NT2/D1 (cell line): ENCODE measurements around the gene PPP1R37.

ENCODE experiments used
- DNase-seq: peaks from one replicate; pipeline ENCODE4 v3.0.0-alpha.2; 2011; ENCODE audit warnings: low read depth, low spot score
- H3K27me3 ChIP-seq: 2 replicates; pipeline ENCODE4 v1.6.0; 2011; ENCODE audit warnings: mild to moderate bottlenecking; ENCODE audit not compliant: insufficient read length, insufficient read depth
- H3K36me3 ChIP-seq: 2 replicates; pipeline ENCODE4 v1.6.1; 2011; ENCODE audit warnings: mild to moderate bottlenecking, low read length, mixed read lengths; ENCODE audit not compliant: insufficient read depth, insufficient read length
- H3K4me1 ChIP-seq: 2 replicates; pipeline ENCODE4 v1.5.1; 2011; ENCODE audit not compliant: insufficient read depth, insufficient read length
- H3K4me3 ChIP-seq: 2 replicates; pipeline ENCODE4 v1.5.1; 2011; ENCODE audit warnings: low read depth; ENCODE audit not compliant: insufficient read length
- H3K9ac ChIP-seq: 2 replicates; pipeline ENCODE4 v1.6.0; 2011; ENCODE audit warnings: low read depth; ENCODE audit not compliant: insufficient read length
- H3K9me3 ChIP-seq: 2 replicates; pipeline ENCODE4 v1.5.1; 2011; ENCODE audit warnings: mild to moderate bottlenecking, low read length; ENCODE audit not compliant: insufficient read depth
- SUZ12 ChIP-seq: IDR thresholded peaks from 2 replicates; pipeline ENCODE4 v1.6.1; 2011; ENCODE audit not compliant: insufficient read length, insufficient read depth; ENCODE audit errors: extremely low read depth
- YY1 ChIP-seq: IDR thresholded peaks from 2 replicates; pipeline ENCODE4 v1.6.1; 2011; ENCODE audit not compliant: insufficient read length, insufficient read depth
- ZNF274 ChIP-seq: IDR thresholded peaks from 2 replicates; pipeline ENCODE4 v1.6.1; 2011; ENCODE audit warnings: mild to moderate bottlenecking, low read depth, low read length

PPP1R37 gene

GRCh38 chr19:45051929-45052579 is 40.9 kb upstream of the PPP1R37 start:
- DNase-seq: no peak
- peaks cover 54% of the 10 kb centered on the region for H3K36me3 ChIP-seq
- H3K4me3 ChIP-seq: no peak overlapping the region
- no peaks in the 10 kb centered on the region for H3K9me3 ChIP-seq
- H3K4me1 ChIP-seq: peaks cover 6% of the 10 kb centered on the region
- no peak overlapping the region for H3K9ac ChIP-seq
- no peaks in the 10 kb centered on the region for H3K27me3 ChIP-seq
- no peak for TF ChIP-seq YY1
- no peak for TF ChIP-seq SUZ12
- no peak for TF ChIP-seq ZNF274

GRCh38 chr19:45056831-45057230 is 36.1 kb upstream of the PPP1R37 start:
- no peaks in the 10 kb centered on the region for H3K27me3 ChIP-seq
- peaks cover 7% of the 10 kb centered on the region for H3K4me1 ChIP-seq
- no peak overlapping the region for H3K9ac ChIP-seq
- peaks cover 91% of the 10 kb centered on the region for H3K36me3 ChIP-seq
- TF ChIP-seq YY1 (no peak), ZNF274 (no peak), SUZ12 (no peak)
- DNase-seq: no peak
- H3K9me3 ChIP-seq: no peaks in the 10 kb centered on the region
- H3K4me3 ChIP-seq: no peak overlapping the region

- H3K4me3 ChIP-seq: no peak overlapping the region
- no peak for DNase-seq
- H3K9ac ChIP-seq: no peak overlapping the region
- H3K36me3 ChIP-seq: peaks cover 89% of the 10 kb centered on the region
- H3K9me3 ChIP-seq: no peaks in the 10 kb centered on the region
- TF ChIP-seq SUZ12: no peak
- no peaks in the 10 kb centered on the region for H3K27me3 ChIP-seq
- H3K4me1 ChIP-seq: peaks cover 5% of the 10 kb centered on the region
Observed at GRCh38 chr19:45057444-45057843, 35.5 kb upstream of the PPP1R37 start.

GRCh38 chr19:45058622-45059159 is 34.3 kb upstream of the PPP1R37 start:
- TF ChIP-seq YY1 (no peak), ZNF274 (no peak)
- no peak for DNase-seq
- no peaks in the 10 kb centered on the region for H3K9me3 ChIP-seq
- H3K9ac ChIP-seq: no peak overlapping the region
- H3K4me1 ChIP-seq: peaks cover 5% of the 10 kb centered on the region
- H3K27me3 ChIP-seq: no peaks in the 10 kb centered on the region
- H3K4me3 ChIP-seq: no peak overlapping the region
- H3K36me3 ChIP-seq: peaks cover 88% of the 10 kb centered on the region

GRCh38 chr19:45059258-45059965 is 33.6 kb upstream of the PPP1R37 start:
- Histone ChIP-seq H3K36me3 (peaks cover 89% of the 10 kb centered on the region), H3K27me3 (no peaks in the 10 kb centered on the region), H3K4me1 (peaks cover 5% of the 10 kb centered on the region), H3K4me3 (no peak overlapping the region), H3K9me3 (no peaks in the 10 kb centered on the region), H3K9ac (no peak overlapping the region)
- TF ChIP-seq ZNF274: no peak
- TF ChIP-seq YY1: no peak
- TF ChIP-seq SUZ12: no peak
- DNase-seq: no peak

- no peak overlapping the region for H3K9ac ChIP-seq
- no peak for DNase-seq
- no peaks in the 10 kb centered on the region for H3K9me3 ChIP-seq
- no peak overlapping the region for H3K4me3 ChIP-seq
- peaks cover 8% of the 10 kb centered on the region for H3K4me1 ChIP-seq
- H3K27me3 ChIP-seq: no peaks in the 10 kb centered on the region
- TF ChIP-seq ZNF274 (no peak), SUZ12 (no peak), YY1 (no peak)
- peaks cover 83% of the 10 kb centered on the region for H3K36me3 ChIP-seq
Observed at GRCh38 chr19:45061965-45062364, 31.0 kb upstream of the PPP1R37 start.

- Histone ChIP-seq H3K4me1 (peaks cover 11% of the 10 kb centered on the region), H3K9me3 (no peaks in the 10 kb centered on the region), H3K27me3 (no peaks in the 10 kb centered on the region), H3K36me3 (peaks cover 82% of the 10 kb centered on the region), H3K4me3 (no peak overlapping the region), H3K9ac (no peak overlapping the region)
- no peak for TF ChIP-seq ZNF274
- no peak for TF ChIP-seq SUZ12
- TF ChIP-seq YY1: no peak
- no peak for DNase-seq
Observed at GRCh38 chr19:45063851-45064801, 28.9 kb upstream of the PPP1R37 start.
